ENCODE results near the gene DISC1.
"Not testable (repeated sequence)": the region's sequence is repeated elsewhere in the genome, so short reads cannot be mapped to it uniquely, and the experiment has no call there.

DISC1 gene

DNA sequence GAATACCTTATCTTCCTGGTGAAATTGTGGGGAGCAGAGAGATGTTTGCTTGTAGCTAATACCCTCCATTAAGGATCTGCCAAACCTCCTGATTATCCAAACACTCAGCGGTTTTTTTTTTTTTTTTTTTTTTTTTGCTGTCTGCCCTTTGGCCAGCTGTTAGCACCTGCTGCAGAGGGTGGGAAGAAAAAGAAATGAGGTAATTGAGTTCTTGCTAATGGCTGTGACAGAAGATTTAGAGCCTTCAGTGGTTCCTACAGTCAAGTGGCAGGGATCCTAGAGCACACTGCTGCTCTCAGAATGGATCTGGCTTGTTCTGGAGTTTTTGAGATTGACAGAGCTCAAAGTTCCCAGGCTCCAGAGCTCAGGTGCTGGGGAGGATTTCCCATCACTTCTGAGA is 342.5 kb downstream of the DISC1 start:
- no peak for DNase-seq

- not testable (repeated sequence) for DNase-seq
Measured at GRCh38 chr1:231969761-231970160, 343.2 kb downstream of the DISC1 start.

GRCh38 chr1:231970684-231971083 is 344.1 kb downstream of the DISC1 start:
- DNase-seq, result peak; percentile 60

GRCh38 chr1:231971397-231972110 is 345.0 kb downstream of the DISC1 start:
- DNase-seq, result no peak

- no peak for DNase-seq
Measured at GRCh38 chr1:231972111-231972445, 345.5 kb downstream of the DISC1 start.

DNA sequence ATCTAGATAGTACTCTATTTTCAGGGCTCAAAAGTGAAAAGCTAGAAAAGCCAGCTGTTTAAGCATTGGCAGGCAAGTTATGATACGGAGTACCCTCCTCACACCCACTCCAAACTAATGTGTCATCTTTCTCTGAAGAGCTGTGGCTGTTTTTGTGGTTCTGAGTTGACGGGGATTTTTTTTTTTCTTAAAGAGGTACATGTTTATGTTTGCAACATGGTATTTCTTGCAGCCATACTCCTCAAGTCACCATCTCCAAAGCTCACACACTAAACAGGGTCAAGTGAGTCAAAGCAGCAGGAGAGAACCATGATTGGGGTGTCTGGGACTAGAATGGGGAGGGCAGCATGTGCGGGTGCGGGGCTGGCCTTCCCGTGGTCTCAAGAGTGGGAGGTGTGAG is 347.2 kb downstream of the DISC1 start:
- DNase-seq, result no peak

DNA sequence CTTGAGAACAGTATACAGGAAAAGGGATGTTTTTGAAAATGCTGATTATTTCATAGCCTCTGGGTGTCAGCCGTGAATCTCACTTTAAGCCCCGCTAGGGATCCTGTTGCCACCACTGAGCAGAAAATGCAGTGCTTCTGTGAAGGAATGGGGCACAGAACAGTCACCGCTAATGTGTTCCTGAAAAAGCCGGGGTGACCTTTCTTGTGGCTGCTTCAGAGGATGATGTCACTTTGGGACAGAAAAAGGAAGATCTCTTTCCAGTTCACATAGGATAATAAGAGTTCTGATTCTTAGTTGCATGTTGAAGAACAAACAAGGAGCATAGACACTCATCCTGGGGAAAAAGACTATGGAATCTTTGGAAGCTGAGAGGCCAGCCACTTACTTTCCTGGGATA is 349.6 kb downstream of the DISC1 start:
- no peak for DNase-seq

DNA sequence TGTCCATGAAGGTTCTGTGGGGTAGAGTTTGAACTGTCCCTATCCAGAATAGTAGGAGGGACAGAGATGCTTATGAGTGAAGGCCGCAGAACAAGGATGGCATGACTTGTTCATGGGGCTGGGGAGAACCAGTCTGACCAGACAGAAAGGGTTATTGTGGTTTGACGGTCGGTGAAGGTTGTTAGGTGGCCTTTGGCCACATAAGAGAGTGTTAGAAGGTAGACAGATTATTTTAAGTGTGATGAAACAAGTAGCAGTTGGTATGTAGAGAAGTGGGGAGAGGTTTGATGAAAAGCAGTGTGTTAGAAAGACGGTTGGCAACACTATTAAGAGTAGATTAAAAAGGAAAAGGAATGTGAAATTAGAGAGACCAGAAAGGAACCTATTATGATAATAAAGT is 355.1 kb downstream of the DISC1 start:
- no peak for DNase-seq

DNA sequence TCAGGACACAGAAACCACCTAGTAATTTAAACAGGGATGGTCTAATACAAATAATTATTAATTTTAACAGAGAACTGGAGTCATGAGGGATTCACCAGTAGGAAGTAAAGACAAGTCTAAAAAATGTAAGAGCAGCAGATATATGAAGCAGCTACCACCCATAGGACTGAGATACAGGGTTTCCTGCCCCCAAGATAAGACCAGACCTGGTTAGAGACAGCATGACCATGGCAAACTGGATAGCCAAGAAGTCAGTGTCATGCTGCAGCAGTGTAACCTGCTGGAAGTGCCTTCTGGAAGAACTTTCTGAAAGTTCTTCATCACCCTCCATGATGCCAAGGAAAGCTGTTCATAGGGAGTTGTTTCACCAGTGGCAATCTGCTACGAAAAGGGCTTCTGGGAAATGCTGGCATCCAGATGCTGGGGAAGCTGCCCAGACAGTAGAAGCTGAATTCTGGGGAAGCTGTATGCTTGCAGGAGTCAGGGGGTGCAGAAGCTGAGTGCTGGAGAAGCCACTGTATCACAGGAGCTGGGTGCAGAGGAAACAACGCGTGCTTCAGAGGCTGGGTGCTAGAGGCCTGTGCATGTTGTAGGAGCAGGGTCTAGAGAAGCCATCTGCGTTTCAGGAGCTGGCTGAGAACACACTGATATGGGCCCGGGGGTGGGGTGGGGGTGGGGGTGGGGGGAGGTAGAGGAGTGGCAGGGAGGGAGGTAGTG is 356.4 kb downstream of the DISC1 start:
- DNase-seq, result no peak

DNA sequence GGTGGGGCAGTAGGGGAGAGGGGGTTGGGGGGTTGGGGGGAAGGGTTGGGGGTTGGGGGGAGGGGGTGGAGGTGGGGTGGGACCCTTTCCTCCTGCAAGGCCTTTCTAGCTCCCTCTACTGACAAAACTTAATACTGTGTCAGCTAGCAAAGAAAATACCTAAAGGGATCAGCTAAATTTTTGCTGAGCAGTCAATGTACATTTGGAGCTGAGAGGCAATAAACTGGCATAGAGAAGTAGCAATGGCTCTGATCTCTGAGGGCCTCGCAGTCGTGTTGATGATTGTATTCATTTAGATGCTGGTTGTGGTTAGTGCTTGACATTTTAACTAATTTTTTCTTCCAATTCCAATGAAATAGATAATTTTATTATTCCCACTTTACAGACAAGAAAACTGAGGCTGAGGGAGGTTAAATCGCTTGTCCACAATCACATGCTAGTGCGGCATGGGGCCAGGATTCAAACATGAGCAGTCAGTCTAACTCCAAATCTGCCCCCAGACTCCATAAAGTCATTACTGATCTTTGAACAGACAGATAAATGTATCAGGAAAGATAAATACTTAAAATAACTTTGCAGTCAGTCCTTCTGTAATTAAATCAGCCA is 357.1 kb downstream of the DISC1 start:
- no peak for DNase-seq

DNA sequence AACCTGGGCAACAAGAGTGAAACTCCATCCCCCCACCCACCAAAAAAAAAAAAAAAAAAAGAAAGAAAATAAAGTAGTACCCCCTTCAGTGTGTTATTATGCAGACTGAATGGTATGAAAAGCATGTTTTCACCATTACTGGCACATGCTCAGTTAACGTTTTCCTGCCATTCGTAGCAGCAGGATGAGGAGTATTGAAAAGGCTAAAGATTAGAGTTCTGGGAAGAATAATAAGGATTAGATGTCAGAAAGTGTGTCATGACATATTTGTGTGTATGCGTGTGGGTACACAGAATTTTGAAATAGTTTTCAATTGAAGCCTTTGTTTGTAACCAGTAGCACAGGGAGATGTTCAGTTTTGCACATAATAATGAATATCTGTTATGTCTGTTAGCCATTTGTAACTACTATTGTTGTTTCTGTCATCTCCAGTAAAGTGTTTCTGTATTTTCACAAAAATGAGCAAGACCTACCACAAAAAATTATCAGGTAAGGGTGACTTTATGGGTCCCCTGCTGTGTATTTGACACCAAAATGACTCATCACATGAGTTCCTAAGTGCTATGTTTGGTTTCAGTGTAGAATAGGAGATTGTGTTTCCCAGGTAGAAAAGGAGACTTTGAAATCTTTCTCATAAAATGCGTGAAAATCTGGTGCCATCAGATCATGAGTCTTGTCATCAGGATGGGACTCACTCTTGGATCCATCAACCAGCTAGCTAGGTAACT is 358.9 kb downstream of the DISC1 start:
- DNase-seq, result no peak

- no peak for DNase-seq
Measured at GRCh38 chr1:231986631-231987336, 360.2 kb downstream of the DISC1 start.

- DNase-seq, result no peak
Measured at GRCh38 chr1:231990388-231990787, 363.8 kb downstream of the DISC1 start.

DNA sequence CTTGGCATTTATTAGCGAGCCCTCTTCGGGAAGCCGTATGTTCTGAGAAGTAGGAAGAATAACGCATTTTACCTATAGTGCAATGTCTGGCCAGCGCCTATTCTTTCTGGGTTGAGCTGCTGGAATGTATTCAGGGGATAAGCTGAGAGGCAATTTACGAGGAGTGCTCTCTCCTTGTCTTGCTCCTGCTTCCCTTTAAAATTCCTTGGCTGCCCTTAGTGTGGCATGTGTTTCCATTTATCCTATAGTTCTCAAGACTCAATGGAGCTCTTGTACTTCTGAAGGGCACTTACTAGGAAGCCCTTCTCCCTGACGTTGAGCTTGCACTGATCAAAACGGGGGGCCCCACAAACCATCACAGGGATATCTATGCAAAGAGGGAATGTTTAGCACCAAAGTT is 364.6 kb downstream of the DISC1 start:
- DNase-seq, result no peak

DNA sequence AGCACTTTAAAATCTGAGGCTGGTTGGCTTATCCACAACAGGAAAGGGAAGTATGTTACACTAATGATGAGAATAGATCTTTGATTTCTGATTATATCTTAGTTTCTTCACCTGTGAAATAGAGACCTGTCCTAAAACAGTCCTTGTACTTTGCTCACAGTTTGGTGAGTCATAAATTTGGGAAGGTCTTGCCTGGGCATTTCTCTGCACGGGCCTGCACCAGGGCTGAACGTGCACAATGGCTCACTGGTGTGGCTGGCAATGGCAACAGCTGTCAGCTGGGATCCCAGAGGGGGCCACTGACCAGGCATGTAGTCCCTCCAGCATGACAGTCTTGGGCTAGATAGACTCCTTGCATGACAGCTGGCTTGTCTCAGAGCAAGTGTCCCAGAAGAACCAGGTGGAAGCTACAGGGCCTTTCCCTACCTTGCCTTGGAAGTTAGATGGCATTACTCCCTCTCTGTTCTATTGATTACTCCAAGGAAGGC is 367.4 kb downstream of the DISC1 start:
- DNase-seq, result no peak

DNA sequence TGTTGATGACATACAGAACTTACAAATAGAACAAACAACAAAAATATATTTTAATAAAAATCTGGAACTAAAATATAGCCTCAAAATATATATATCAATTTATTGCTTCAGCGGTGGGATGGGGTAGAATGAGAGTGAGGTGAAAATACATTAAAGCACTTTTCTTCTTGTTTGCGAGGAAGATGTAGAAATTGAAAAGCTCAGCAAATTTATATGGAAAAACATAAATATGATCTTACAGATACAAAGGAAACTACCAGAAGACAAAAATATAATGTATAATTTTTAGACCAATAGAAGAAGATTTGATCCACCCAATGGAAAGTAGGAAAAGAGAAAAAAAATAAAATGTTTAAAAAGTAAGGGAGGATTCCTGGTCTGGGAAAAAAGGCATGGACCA is 372.2 kb downstream of the DISC1 start:
- DNase-seq, result no peak

- DNase-seq, result no peak
Measured at GRCh38 chr1:232005300-232005699, 378.7 kb downstream of the DISC1 start.

DNA sequence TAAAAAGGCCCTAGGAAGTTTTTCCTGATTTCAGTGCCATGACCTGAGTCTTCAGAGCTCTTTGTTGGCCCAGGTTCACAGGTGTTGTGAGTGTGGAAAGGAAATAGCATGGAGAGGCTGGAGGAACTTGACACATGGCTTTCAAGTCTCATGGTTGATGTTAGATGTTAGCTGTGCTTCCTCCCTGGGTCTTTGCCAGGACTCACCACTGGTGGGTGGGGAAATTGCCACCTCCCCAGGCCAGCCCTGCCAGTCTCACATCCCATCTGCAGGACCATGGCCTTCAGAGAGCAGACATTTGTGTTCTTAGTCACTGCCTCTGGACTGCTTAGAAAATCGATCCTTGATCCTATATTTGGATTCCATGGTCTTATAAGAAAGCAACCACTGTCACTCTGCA is 383.2 kb downstream of the DISC1 start:
- no peak for DNase-seq

DNA sequence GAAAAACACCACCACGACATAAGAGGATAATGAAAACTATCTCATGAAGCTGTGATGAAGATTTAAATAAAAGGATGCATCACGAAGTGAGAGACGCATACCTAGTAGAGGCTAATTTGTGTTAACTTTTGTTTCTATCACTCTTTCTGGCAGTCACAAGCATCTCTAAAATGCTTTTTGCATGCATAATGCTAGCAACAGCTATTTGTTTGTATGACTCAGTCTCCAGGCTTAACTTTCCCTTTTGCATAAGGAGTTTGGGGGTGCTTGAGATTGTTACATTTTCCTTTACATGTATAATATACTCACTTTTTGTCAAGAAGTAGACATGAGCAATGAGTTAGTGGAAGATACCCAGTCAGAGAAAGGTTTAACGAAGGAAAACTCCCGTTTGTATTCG is 385.4 kb downstream of the DISC1 start:
- DNase-seq, result no peak

GRCh38 chr1:232012773-232013386 is 386.3 kb downstream of the DISC1 start:
- no peak for DNase-seq

DNA sequence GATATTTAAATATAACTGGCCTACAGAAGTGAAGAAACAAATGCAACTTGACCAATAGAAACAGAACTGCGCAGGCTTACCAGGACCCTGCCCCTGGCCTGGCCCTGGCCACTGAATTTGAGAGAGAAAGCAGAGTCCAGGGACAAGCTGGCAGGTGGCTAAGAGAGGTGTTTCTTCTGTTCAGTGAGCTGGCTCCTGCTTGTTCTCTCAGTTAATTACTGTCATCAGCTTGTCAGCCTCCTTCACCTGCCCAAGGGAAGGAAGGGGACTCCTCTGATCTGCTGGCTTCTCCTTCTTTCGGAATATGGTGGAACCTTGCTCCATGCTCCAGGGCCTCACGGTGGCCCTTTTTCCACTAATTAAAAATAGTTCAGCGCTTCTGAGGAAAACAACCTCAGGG is 388.4 kb downstream of the DISC1 start:
- DNase-seq, result no peak

GRCh38 chr1:232016616-232017015 is 390.0 kb downstream of the DISC1 start:
- DNase-seq, result no peak
